ENCODE results near the gene MAP6.

Gene MAP6

DNA sequence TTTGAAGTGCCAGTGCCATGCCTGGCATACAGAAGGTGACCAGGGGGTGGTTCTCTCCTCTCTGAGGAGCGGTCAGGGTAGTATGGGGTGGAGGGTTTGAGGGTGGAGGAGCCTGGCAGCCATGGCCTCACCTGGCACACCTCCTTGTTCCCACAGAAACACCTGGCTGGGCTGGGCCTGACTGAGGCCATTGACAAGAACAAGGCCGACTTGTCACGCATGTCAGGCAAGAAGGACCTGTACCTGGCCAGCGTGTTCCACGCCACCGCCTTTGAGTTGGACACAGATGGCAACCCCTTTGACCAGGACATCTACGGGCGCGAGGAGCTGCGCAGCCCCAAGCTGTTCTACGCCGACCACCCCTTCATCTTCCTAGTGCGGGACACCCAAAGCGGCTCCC, 97.2 kb downstream of the MAP6 start:
- no peak for TF ChIP-seq CTCF (IDR thresholded peaks at IDR 0.05; ENCODE audit: borderline replicate concordance, control extremely low read depth, extremely low read depth, insufficient read depth, missing control alignments)
- no peak for DNase-seq (ENCODE audit: low spot score)
- in situ Hi-C loops (cut with MboI; ENCODE audit: low sequenced_read_pairs, unreplicated experiment) = no loop called here

DNA sequence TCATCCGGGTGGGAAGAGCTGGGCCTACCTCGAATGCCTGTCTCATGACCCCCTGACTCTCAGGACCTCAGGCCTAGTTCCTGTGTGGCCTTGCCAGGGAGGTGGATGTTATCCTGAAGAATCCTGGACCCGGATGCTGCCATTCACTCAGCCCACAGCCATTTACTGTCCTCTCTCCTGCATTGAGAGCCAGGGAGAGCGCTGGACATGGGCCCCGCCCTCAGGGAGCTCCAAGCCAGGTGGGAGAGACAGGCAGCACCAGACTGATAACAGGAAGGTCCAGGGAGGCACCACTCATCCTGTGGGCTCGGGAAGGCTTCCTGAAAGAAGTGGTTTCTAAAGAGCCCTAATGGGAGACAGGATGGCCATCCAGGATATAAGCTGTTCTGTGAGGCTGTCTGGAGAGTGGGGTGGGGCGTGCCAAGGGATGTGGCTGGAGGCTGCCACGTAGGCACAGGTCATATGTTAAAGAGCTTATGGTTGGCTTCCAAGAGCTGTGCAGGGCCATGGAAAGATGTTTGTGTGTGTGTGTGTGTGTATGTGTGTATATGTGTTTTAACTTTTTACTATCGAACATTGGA, 98.2 kb downstream of the MAP6 start:
- no peak for TF ChIP-seq CTCF (IDR thresholded peaks at IDR 0.05; ENCODE audit: borderline replicate concordance, control extremely low read depth, extremely low read depth, insufficient read depth, missing control alignments)
- in situ Hi-C loops (cut with MboI; ENCODE audit: low sequenced_read_pairs, unreplicated experiment) = no loop called here
- DNase-seq (ENCODE audit: low spot score) = no peak

GRCh38 chr11:75568616-75569219, 100.1 kb downstream of the MAP6 start:
- TF ChIP-seq CTCF (IDR thresholded peaks at IDR 0.05; ENCODE audit: borderline replicate concordance, control extremely low read depth, extremely low read depth, insufficient read depth, missing control alignments) = no peak
- no peak for DNase-seq (ENCODE audit: low spot score)
- in situ Hi-C loops (cut with MboI; ENCODE audit: low sequenced_read_pairs, unreplicated experiment) = no loop called here

- in situ Hi-C loops (cut with MboI; ENCODE audit: low sequenced_read_pairs, unreplicated experiment) = no loop called here
- no peak for DNase-seq (ENCODE audit: low spot score)
- TF ChIP-seq CTCF (IDR thresholded peaks at IDR 0.05; ENCODE audit: borderline replicate concordance, control extremely low read depth, extremely low read depth, insufficient read depth, missing control alignments) = no peak
These were observed 100.9 kb downstream of the MAP6 start for GRCh38 chr11:75567971-75568370.

- in situ Hi-C loops (cut with MboI; ENCODE audit: low sequenced_read_pairs, unreplicated experiment) = no loop called here
- no peak for DNase-seq (ENCODE audit: low spot score)
- no peak for TF ChIP-seq CTCF (IDR thresholded peaks at IDR 0.05; ENCODE audit: borderline replicate concordance, control extremely low read depth, extremely low read depth, insufficient read depth, missing control alignments)
These were observed 102.0 kb downstream of the MAP6 start for GRCh38 chr11:75566763-75567279.

DNA sequence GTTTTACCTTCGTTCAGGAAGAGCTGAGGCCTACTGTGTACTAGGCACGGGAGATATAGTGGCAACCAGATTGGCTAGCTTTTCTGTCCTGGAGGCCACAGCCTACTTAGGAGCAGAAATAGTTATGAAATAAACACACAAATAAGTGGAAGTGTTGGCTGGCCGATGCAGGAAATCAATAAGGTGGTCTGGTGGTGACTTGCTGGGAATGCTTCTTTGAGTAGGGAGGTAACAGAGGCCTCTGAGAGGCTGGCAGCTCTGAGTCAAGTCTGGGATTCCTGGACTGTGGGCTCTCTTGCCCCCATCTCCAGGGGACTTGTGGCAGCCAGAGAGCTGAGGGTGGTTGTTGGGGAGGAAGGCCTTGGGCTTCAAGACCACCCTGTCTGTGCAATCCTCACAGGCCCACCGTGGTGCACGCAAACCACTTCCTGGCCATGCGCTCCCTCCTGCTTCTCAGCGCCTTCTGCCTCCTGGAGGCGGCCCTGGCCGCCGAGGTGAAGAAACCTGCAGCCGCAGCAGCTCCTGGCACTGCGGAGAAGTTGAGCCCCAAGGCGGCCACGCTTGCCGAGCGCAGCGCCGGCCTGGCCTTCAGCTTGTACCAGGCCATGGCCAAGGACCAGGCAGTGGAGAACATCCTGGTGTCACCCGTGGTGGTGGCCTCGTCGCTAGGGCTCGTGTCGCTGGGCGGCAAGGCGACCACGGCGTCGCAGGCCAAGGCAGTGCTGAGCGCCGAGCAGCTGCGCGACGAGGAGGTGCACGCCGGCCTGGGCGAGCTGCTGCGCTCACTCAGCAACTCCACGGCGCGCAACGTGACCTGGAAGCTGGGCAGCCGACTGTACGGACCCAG, 102.7 kb downstream of the MAP6 start:
- no peak for TF ChIP-seq CTCF (IDR thresholded peaks at IDR 0.05; ENCODE audit: borderline replicate concordance, control extremely low read depth, extremely low read depth, insufficient read depth, missing control alignments)
- DNase-seq (ENCODE audit: low spot score) = no peak
- in situ Hi-C loops (cut with MboI; ENCODE audit: low sequenced_read_pairs, unreplicated experiment) = no loop called here

Data from GM13976 (cell line).